NCI-H1092 (cell line): ENCODE results near the gene PADI2.

Experiments used
- DNase-seq: peaks from one replicate; lab custom pipeline; 2025; lab: John Stamatoyannopoulos, UW

PADI2 gene

DNA sequence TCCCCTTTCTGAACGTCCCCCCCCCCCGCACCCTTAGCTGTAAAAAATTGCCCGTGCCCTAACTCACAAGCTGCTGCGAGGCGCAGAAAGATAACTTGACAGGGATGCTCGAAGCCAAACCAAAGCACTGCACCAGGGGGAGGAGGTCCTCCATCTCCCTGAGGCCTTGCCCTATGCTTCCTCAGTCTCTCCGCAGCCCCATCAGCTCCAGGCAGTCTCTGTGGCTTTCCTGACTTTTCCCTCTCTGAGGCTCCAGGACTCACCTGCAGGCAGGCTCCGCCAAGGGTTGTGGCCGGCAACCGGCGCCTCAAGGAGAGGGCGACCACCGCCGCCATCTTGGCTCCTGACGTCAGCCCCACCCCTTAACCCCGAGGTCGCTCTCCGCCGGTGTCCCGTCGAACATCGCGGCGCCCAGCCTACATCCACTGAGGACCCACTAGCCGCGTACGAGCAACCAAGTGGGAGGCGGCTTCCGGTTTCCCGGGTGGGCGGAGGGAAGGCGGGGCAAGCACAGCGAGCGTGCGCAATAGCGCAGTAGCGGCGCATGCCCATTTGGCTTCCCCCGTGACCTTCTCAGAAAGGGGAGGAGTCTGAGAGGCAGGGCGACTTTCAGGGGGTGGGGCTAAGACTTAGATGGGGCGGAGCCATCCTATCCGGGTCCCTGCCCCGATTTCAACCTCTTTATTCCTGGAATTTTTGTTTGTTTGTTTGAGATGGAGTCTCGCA is 65.4 kb downstream of the PADI2 start, which contains the start of gene SDHB:
Gene SDHB, minus strand, starts transcription at position 348 of the 726 bp plus-strand sequence. Its CDS starts 13 bp downstream, at position 335.
- DNase-seq = peak; percentile 100

- DNase-seq = no peak
Measured at GRCh38 chr1:17053086-17053684, 66.1 kb downstream of the PADI2 start.

GRCh38 chr1:17052641-17053040 is 66.6 kb downstream of the PADI2 start:
- DNase-seq = no peak

GRCh38 chr1:17052038-17052437 is 67.2 kb downstream of the PADI2 start:
- no peak for DNase-seq

DNA sequence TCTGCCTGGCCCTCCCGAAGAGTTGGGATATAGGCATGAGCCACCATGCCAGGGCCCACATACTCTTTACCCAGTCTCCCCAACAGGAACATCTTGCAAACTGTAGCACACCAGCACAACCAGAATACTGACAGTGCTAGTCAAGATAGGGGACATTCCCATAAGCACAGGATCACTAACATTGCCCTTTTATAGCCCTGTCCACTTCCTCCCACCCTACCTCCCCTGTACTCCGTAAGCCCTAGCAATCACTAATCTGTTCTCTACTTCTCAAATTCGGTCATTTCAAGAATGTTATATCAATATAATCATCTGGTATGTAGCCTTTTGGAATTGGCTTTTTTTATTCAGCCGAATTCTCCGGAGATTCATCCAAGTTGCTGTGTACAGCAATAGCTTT is 71.3 kb downstream of the PADI2 start:
- no peak for DNase-seq

GRCh38 chr1:17046334-17046657 is 73.0 kb downstream of the PADI2 start:
- DNase-seq = no peak

- peak; percentile 3 for DNase-seq
Measured at GRCh38 chr1:17045634-17046333, 73.5 kb downstream of the PADI2 start.

GRCh38 chr1:17045150-17045549 is 74.1 kb downstream of the PADI2 start:
- DNase-seq = no peak

- DNase-seq = no peak
Measured at GRCh38 chr1:17043676-17044075, 75.6 kb downstream of the PADI2 start.

GRCh38 chr1:17040135-17040534 is 79.1 kb downstream of the PADI2 start:
- no peak for DNase-seq

DNA sequence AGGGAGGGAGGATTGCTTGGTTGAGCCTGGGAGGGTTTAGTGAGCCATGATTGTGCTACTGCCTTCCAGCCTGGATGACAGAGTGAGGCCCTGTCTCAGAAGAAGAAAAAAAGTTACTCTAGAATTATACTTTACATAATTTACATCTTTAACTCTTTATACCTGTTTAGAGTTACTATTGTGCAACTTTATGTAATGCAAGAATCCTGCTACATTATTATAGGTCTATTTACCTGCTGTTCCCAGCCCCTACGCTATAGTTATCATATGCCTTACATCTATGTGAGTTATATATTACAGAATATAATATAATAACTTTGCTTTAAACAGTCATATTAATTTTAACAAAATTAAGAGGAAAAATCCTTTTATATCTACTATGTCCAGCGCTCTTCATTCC is 79.7 kb downstream of the PADI2 start:
- DNase-seq = no peak

DNA sequence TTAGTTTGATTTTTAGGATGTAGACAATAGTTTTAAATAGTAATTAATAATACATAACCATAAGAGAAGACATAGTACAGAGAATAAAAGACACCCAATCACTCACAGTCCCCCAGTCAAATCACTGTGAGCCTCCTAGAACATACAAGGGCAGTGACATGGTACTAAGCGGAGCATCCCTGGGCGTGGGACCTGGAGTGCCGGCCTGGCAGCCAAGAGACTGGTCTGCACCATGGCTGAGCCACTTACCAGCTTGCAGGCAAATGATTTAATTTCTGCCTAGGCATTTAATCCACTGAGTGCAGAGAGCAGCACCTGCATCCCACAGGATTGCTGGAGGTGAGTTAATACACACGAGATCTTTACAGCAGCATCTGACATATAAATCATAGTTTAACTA is 85.8 kb downstream of the PADI2 start:
- no peak for DNase-seq

GRCh38 chr1:17032741-17033140 is 86.5 kb downstream of the PADI2 start:
- no peak for DNase-seq

- DNase-seq = no peak
Measured at GRCh38 chr1:17031436-17031835, 87.8 kb downstream of the PADI2 start.

GRCh38 chr1:17030206-17030605 is 89.0 kb downstream of the PADI2 start:
- no peak for DNase-seq

DNA sequence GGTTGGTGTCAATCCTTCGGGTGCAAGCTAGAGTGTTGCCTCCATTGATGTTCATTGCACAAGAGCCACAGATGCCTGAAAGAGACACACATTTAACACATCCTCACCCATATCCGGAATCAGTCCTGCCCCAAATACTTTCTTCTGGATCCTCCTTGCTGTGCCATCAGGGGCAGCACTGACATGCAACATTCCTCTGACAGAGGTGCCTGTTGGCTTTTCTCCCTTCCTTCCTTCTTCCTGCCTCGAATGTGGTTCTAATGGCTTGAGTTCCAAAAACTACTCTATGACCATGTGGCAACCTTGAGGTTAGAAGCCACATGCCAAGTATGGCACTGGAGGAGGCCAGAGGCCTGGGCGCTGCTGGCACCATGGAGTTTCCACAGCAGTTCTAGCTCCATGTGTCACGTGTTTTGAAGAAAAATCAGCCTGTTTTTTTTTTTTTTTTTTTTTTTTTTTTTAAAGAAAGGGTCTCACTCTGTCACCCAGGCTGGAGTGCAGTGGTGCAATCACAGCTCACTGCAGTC is 90.5 kb downstream of the PADI2 start:
- no peak for DNase-seq

GRCh38 chr1:17027900-17028299 is 91.4 kb downstream of the PADI2 start:
- no peak for DNase-seq

GRCh38 chr1:17027403-17027802 is 91.8 kb downstream of the PADI2 start:
- DNase-seq = no peak

DNA sequence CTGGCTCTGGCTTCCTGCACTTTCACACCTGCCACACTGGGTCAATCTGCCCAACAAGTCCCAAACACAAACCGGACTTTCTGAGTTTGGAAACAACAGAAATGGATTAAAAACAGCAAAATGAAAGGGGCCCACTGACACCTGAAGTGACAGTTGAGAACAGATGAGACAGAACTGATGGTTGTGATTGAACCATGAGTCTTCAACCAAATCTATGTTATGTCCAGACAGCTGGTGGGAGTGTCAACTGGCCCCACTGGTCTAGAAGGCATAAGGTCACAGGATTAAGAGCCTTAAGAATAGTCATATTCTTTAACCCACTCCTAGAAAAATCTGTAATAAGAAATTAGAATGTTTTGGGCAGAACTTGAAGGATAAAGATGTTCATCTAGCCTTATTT is 94.5 kb downstream of the PADI2 start:
- no peak for DNase-seq

GRCh38 chr1:17023573-17023972 is 95.7 kb downstream of the PADI2 start:
- DNase-seq = no peak

DNA sequence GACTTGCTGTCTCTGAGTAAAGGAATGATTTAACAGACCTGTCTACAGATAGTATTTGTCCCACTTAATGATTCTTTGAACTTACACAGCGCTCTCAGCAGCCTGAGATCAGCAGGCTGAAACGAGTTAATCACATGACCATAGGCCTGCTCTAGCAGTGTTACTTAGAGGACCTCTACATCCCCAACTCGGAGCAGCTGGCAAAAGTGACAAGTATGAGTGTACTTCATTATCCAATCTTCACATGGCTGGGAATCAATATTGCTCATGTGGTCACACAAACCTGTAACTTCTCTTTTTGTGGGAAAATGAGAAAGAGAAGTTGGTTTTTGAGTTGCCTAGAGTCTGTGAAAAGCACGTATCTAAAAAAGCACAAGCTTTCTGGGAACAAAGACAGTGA is 96.1 kb downstream of the PADI2 start:
- DNase-seq = no peak

GRCh38 chr1:17021896-17022295 is 97.4 kb downstream of the PADI2 start:
- DNase-seq = no peak

- no peak for DNase-seq
Measured at GRCh38 chr1:17020502-17020901, 98.7 kb downstream of the PADI2 start.
